RWPE2 (cell line): ENCODE results near the gene ASB15.

ENCODE experiments used
- ATAC-seq: fragments of 200-7000 bp; cut with Tn5 transposase; 3 replicates; pipeline ENCODE4 v1.9.1; 2021; ENCODE audit warnings: low read depth
- DNase-seq: peaks from one replicate; pipeline ENCODE4 v3.0.0-alpha.2; 2020; ENCODE audit warnings: low spot score
- H3K27ac ChIP-seq: fragments of 450-650 bp; 2 replicates; pipeline ENCODE4 v1.5.1; 2017; ENCODE audit warnings: mild to moderate bottlenecking; ENCODE audit not compliant: poor library complexity, severe bottlenecking
- H3K27me3 ChIP-seq: fragments of 250-450 bp; sonication (Bioruptor Pico); 2 replicates; pipeline ENCODE4 v1.5.1; 2021; ENCODE audit warnings: mild to moderate bottlenecking, moderate library complexity; ENCODE audit not compliant: insufficient read depth, poor library complexity, severe bottlenecking
- H3K36me3 ChIP-seq: fragments of 250-450 bp; sonication (Bioruptor Pico); 2 replicates; pipeline ENCODE4 v1.5.1; 2020; ENCODE audit warnings: low read depth, mild to moderate bottlenecking, moderate library complexity
- H3K4me1 ChIP-seq: fragments of 250-450 bp; sonication (Bioruptor Pico); 2 replicates; pipeline ENCODE4 v1.5.1; 2021; ENCODE audit warnings: mild to moderate bottlenecking, moderate library complexity; ENCODE audit not compliant: insufficient read depth, poor library complexity, severe bottlenecking
- H3K4me3 ChIP-seq: fragments of 250-450 bp; sonication (Bioruptor Pico); 2 replicates; pipeline ENCODE4 v1.5.1; 2021; ENCODE audit warnings: mild to moderate bottlenecking, moderate library complexity; ENCODE audit not compliant: severe bottlenecking
- H3K9me3 ChIP-seq: fragments of 250-450 bp; sonication (Bioruptor Pico); 2 replicates; pipeline ENCODE4 v1.5.1; 2021; ENCODE audit warnings: mild to moderate bottlenecking, moderate library complexity; ENCODE audit not compliant: severe bottlenecking
- CTCF ChIP-seq: fragments of 450-650 bp; IDR thresholded peaks from one replicate; pipeline ENCODE4 v1.5.1; 2017; ENCODE audit warnings: mild to moderate bottlenecking, moderate library complexity; ENCODE audit not compliant: poor library complexity, severe bottlenecking

The ASB15 gene

GRCh38 chr7:123612024-123612423, 10.4 kb downstream of the ASB15 start:
- H3K4me1 ChIP-seq: no peaks in the 10 kb centered on the region
- ATAC-seq: no peak
- no peak for TF ChIP-seq CTCF
- no peak overlapping the region for H3K27ac ChIP-seq
- H3K4me3 ChIP-seq: no peak overlapping the region
- no peaks in the 10 kb centered on the region for H3K36me3 ChIP-seq
- H3K9me3 ChIP-seq: no peaks in the 10 kb centered on the region
- H3K27me3 ChIP-seq: no peaks in the 10 kb centered on the region
- DNase-seq: no peak

DNA sequence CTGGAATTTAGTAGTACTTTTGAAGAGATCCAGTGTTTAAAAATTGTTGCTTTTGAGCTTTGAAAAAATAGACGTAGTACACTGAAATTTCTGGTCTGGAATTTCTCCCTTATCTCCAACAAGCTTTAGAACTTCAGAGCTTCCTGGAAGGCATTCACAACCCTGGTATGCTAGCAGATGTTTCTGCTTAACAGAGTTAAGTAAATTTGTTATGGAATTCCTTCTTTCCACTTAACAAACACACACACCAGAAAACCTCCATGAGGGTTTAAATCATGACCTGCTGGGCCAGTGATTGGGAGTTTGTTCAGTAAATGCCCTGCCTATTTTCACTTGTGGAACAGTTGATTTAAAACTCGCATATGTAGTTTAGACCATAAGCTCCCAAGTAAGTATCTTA, 13.7 kb downstream of the ASB15 start:
- Histone ChIP-seq H3K27ac (no peak overlapping the region), H3K4me1 (no peaks in the 10 kb centered on the region), H3K27me3 (no peaks in the 10 kb centered on the region), H3K36me3 (no peaks in the 10 kb centered on the region), H3K4me3 (no peak overlapping the region), H3K9me3 (no peaks in the 10 kb centered on the region)
- no peak for ATAC-seq
- TF ChIP-seq CTCF: no peak
- no peak for DNase-seq

DNA sequence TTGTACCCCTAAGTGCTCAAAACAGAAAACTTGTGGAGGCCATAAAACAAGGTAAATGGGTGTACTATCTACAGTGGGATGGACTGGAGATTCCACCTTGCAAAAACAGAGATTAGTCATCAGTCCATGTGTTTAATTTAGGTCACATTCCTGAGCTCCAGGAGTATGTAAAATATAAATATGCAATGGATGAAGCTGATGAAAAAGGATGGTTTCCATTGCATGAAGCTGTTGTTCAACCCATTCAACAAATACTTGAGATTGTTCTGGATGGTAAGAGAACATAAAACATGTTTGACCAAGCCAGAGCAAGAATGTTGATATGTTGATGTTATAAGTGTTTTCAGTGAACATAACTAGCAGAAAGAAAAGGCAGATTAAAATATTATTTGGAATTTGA, 14.6 kb downstream of the ASB15 start:
- DNase-seq (no peak), ATAC-seq (no peak)
- no peak overlapping the region for H3K27ac ChIP-seq
- H3K27me3 ChIP-seq: no peaks in the 10 kb centered on the region
- no peaks in the 10 kb centered on the region for H3K9me3 ChIP-seq
- no peak overlapping the region for H3K4me3 ChIP-seq
- no peaks in the 10 kb centered on the region for H3K36me3 ChIP-seq
- H3K4me1 ChIP-seq: no peaks in the 10 kb centered on the region
- TF ChIP-seq CTCF: no peak

DNA sequence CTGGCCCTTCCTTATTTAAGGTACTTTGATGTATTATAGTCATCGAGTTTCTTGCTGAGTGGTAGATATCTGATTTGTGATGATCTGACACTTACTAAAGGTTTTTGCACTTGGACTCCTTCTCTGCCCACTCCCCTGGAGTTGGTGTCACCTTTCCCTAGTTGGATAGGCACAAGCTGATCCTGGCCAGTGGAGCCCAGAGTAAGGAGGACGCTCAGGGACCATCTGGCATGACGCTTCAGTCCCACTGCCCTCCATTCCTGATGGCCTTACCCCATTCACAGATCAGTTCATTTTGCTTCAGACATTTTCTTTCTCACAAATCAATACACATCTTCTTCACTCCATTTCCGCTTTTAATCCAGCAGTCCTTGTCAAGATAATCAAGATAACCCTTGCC, 20.1 kb downstream of the ASB15 start:
- Histone ChIP-seq H3K4me1 (no peaks in the 10 kb centered on the region), H3K27ac (no peak overlapping the region), H3K9me3 (no peaks in the 10 kb centered on the region), H3K4me3 (no peak overlapping the region), H3K36me3 (no peaks in the 10 kb centered on the region), H3K27me3 (no peaks in the 10 kb centered on the region)
- no peak for DNase-seq
- no peak for ATAC-seq
- TF ChIP-seq CTCF: no peak

DNA sequence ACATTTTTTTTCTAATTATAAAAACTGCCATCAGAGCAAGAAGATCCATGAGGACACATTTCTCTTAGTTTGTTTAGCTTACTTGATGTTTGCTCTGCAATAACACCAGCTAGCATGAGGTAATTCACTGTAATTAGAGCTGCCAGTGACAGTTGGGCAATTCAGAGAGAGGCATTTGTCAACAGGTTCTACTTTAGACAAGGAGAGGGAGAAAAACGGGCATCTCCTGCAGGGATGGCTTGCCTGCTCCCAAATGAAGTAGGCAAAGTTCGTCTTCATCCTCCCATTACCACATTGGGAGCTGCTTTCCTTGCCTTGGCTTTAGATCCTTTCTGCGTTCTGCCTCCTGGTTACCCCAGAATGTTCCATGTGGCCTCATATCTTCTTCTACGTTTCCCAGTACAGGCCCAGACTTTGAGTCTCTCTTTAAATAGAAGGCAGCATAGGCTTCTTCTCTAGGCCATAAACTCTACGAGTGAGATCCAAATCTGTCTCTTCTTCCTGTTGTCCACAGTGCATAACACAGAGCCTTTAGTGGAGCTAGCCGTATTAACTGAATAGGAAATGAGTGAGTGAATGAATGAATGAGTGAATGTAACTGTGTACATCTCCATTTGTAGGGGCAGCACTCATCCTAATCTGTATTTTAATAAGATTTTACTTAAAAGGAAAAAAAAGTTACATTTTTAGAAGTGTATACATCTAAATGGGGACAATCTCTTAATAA, 21.2 kb downstream of the ASB15 start:
- no peak for DNase-seq
- no peak for TF ChIP-seq CTCF
- Histone ChIP-seq H3K9me3 (no peaks in the 10 kb centered on the region), H3K4me1 (no peaks in the 10 kb centered on the region), H3K27me3 (no peaks in the 10 kb centered on the region), H3K27ac (no peak overlapping the region), H3K36me3 (no peaks in the 10 kb centered on the region), H3K4me3 (no peak overlapping the region)
- no peak for ATAC-seq
